WTC11 (cell line): ENCODE measurements around the gene HOXB13. TPM values are rescaled to one million over a fixed set of nuclear protein-coding genes. Genes with fewer than 3 reads are reported as not detected.
A peak's percentile ranks its signal among the peaks of the same experiment; 100 is the strongest.

Source experiments
- ATAC-seq: fragments of 200-7000 bp; cut with Tn5 transposase; 2 replicates; pipeline ENCODE4 v1.10.0; 2021; ENCODE audit warnings: mild to moderate bottlenecking, moderate library complexity
- CTCF ChIA-PET: fragments of 300-600 bp; sonication (Branson Sonifier 250); formaldehyde crosslinking; loops from one replicate; lab custom pipeline; 2021; ENCODE audit warnings: antibody characterized with exemption; lab: Charles Lee
- POLR2A ChIA-PET: fragments of 350-600 bp; sonication (Branson Sonifier 250); formaldehyde crosslinking; loops from one replicate; lab custom pipeline; 2021; ENCODE audit warnings: antibody characterized with exemption; lab: Charles Lee
- DNase-seq: peaks from one replicate; pipeline ENCODE4 v3.0.0; 2021; ENCODE audit warnings: low spot score
- H3K27ac Mint-ChIP-seq: 2 replicates; pipeline ENCODE4 v1.8.0; 2021; ENCODE audit warnings: mixed read lengths
- H3K27me3 Mint-ChIP-seq: 2 replicates; pipeline ENCODE4 v1.8.0; 2021; ENCODE audit warnings: low read depth, mild to moderate bottlenecking, moderate library complexity, mixed read lengths
- H3K36me3 Mint-ChIP-seq: 2 replicates; pipeline ENCODE4 v1.8.0; 2021; ENCODE audit warnings: mixed read lengths
- H3K4me1 Mint-ChIP-seq: 2 replicates; pipeline ENCODE4 v1.8.0; 2022; ENCODE audit warnings: mixed read lengths
- H3K4me3 Mint-ChIP-seq: 2 replicates; pipeline ENCODE4 v1.8.0; 2021; ENCODE audit warnings: mild to moderate bottlenecking, moderate library complexity, mixed read lengths
- H3K9me3 Mint-ChIP-seq: 2 replicates; pipeline ENCODE4 v1.8.0; 2021; ENCODE audit warnings: mixed read lengths
- ATF3 ChIP-seq: sonication (generic); formaldehyde crosslinking; conservative IDR thresholded peaks from 2 replicates; pipeline ENCODE4 v1.8.1; 2022; ENCODE audit warnings: mild to moderate bottlenecking, missing genetic modification reagents
- CDX4 ChIP-seq: fragments of 250-450 bp; sonication (Bioruptor Pico); IDR thresholded peaks from 2 replicates; pipeline ENCODE4 v1.9.0; 2021; ENCODE audit warnings: moderate library complexity, mild to moderate bottlenecking, inconsistent platforms, borderline replicate concordance
- CREB1 ChIP-seq: sonication (generic); formaldehyde crosslinking; IDR thresholded peaks from 2 replicates; pipeline ENCODE4 v1.8.0; 2023; ENCODE audit warnings: mild to moderate bottlenecking, missing genetic modification reagents
- FOXJ3 ChIP-seq: sonication (generic); formaldehyde crosslinking; IDR thresholded peaks from 2 replicates; pipeline ENCODE4 v1.9.0; 2021; ENCODE audit warnings: missing genetic modification reagents, mild to moderate bottlenecking, borderline replicate concordance
- FOXK1 ChIP-seq: sonication (generic); formaldehyde crosslinking; IDR thresholded peaks from 2 replicates; pipeline ENCODE4 v1.8.0; 2022; ENCODE audit warnings: mild to moderate bottlenecking, moderate library complexity, missing genetic modification reagents
- JUN ChIP-seq: sonication (generic); formaldehyde crosslinking; IDR thresholded peaks from 2 replicates; pipeline ENCODE4 v1.8.0; 2023; ENCODE audit warnings: mild to moderate bottlenecking, missing genetic modification reagents
- KAT7 ChIP-seq: sonication (generic); formaldehyde crosslinking; IDR thresholded peaks from 2 replicates; pipeline ENCODE4 v1.8.1; 2023; ENCODE audit warnings: missing genetic modification reagents, mild to moderate bottlenecking, borderline replicate concordance
- MAX ChIP-seq: sonication (generic); formaldehyde crosslinking; IDR thresholded peaks from 2 replicates; pipeline ENCODE4 v1.8.0; 2022; ENCODE audit warnings: mild to moderate bottlenecking, missing genetic modification reagents
- MXD4 ChIP-seq: fragments of 250-450 bp; sonication (Bioruptor Pico); IDR thresholded peaks from 2 replicates; pipeline ENCODE4 v1.8.0; 2021; ENCODE audit warnings: mild to moderate bottlenecking, moderate library complexity, borderline replicate concordance
- RELA ChIP-seq: sonication (generic); formaldehyde crosslinking; IDR thresholded peaks from 2 replicates; pipeline ENCODE4 v1.8.1; 2022; ENCODE audit warnings: missing genetic modification reagents, mild to moderate bottlenecking, borderline replicate concordance
- SMAD3 ChIP-seq: sonication (generic); formaldehyde crosslinking; IDR thresholded peaks from 2 replicates; pipeline ENCODE4 v1.8.0; 2022; ENCODE audit warnings: missing genetic modification reagents, mild to moderate bottlenecking, borderline replicate concordance
- ZNF219 ChIP-seq: sonication (generic); formaldehyde crosslinking; IDR thresholded peaks from 2 replicates; pipeline ENCODE4 v1.8.0; 2023; ENCODE audit warnings: missing genetic modification reagents, mild to moderate bottlenecking, borderline replicate concordance
- ZNF263 ChIP-seq: sonication (generic); formaldehyde crosslinking; IDR thresholded peaks from 2 replicates; pipeline ENCODE4 v1.8.1; 2022; ENCODE audit warnings: low read depth, mild to moderate bottlenecking, moderate library complexity, missing genetic modification reagents
- ZNF396 ChIP-seq: fragments of 250-450 bp; sonication (Bioruptor Pico); IDR thresholded peaks from 2 replicates; pipeline ENCODE4 v1.8.0; 2021; ENCODE audit warnings: mild to moderate bottlenecking, moderate library complexity, borderline replicate concordance
- total RNA-seq: library from RNA; stranded (reverse); gene quantifications from 3 replicates; pipeline ENCODE4 v1.2.3, GENCODE V29; 2021
- TF ChIP-seq, protein P1 (sequence below): sonication (generic); formaldehyde crosslinking; IDR thresholded peaks from 2 replicates; pipeline ENCODE4 v1.8.1; 2023; ENCODE audit warnings: mild to moderate bottlenecking, missing genetic modification reagents, moderate library complexity
- TF ChIP-seq, protein P2 (sequence below): sonication (generic); formaldehyde crosslinking; IDR thresholded peaks from 2 replicates; pipeline ENCODE4 v1.8.0; 2023; ENCODE audit warnings: mild to moderate bottlenecking, missing genetic modification reagents
- TF ChIP-seq, protein P3 (sequence below): sonication (generic); formaldehyde crosslinking; IDR thresholded peaks from 2 replicates; pipeline ENCODE4 v1.8.1; 2022; ENCODE audit warnings: mild to moderate bottlenecking, moderate library complexity, missing genetic modification reagents
- TF ChIP-seq, protein P4 (sequence below): sonication (generic); formaldehyde crosslinking; IDR thresholded peaks from 2 replicates; pipeline ENCODE4 v1.8.1; 2023; ENCODE audit warnings: mild to moderate bottlenecking, missing genetic modification reagents, moderate library complexity

HOXB13 gene
- total RNA-seq, 1 experiment from 2014 or later, result 2.8 TPM

GRCh38 chr17:48746916-48747444 lies 18.4 kb upstream of the HOXB13 start:
- Mint-ChIP-seq H3K27ac (no peak overlapping the region), H3K4me1 (peaks cover 34% of the 10 kb centered on the region), H3K9me3 (no peaks in the 10 kb centered on the region), H3K4me3 (peak overlapping the region; percentile 47; the same call in 1 of the 2 replicates), H3K27me3 (peaks cover 100% of the 10 kb centered on the region), H3K36me3 (0 out of 2 replicates have a peak, but pooled peaks cover 4% of the 10 kb centered on the region)
- no peak for ATAC-seq
- POLR2A ChIA-PET, result no interaction called here
- CTCF ChIA-PET, result interaction anchor here (0.5 to 1.6 kb wide), 6 partner anchors 23 to 195 kb away, joined by 3 to 5 read pairs (median 4); no protein-coding TSS in a partner anchor
- no peak for DNase-seq
- TF ChIP-seq KAT7, result no peak
- TF ChIP-seq ATF3 (CRISPR knock-in tag), result no peak
- TF ChIP-seq MAX, result no peak
- no peak for TF ChIP-seq CREB1
- TF ChIP-seq, protein P1, sequence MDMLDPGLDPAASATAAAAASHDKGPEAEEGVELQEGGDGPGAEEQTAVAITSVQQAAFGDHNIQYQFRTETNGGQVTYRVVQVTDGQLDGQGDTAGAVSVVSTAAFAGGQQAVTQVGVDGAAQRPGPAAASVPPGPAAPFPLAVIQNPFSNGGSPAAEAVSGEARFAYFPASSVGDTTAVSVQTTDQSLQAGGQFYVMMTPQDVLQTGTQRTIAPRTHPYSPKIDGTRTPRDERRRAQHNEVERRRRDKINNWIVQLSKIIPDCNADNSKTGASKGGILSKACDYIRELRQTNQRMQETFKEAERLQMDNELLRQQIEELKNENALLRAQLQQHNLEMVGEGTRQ (CRISPR knock-in tag), result no peak
- no peak for TF ChIP-seq ZNF396 (CRISPR knock-in tag)
- TF ChIP-seq JUN (CRISPR knock-in tag), result no peak
- TF ChIP-seq, protein P2, sequence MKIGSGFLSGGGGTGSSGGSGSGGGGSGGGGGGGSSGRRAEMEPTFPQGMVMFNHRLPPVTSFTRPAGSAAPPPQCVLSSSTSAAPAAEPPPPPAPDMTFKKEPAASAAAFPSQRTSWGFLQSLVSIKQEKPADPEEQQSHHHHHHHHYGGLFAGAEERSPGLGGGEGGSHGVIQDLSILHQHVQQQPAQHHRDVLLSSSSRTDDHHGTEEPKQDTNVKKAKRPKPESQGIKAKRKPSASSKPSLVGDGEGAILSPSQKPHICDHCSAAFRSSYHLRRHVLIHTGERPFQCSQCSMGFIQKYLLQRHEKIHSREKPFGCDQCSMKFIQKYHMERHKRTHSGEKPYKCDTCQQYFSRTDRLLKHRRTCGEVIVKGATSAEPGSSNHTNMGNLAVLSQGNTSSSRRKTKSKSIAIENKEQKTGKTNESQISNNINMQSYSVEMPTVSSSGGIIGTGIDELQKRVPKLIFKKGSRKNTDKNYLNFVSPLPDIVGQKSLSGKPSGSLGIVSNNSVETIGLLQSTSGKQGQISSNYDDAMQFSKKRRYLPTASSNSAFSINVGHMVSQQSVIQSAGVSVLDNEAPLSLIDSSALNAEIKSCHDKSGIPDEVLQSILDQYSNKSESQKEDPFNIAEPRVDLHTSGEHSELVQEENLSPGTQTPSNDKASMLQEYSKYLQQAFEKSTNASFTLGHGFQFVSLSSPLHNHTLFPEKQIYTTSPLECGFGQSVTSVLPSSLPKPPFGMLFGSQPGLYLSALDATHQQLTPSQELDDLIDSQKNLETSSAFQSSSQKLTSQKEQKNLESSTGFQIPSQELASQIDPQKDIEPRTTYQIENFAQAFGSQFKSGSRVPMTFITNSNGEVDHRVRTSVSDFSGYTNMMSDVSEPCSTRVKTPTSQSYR (CRISPR knock-in tag), result no peak
- TF ChIP-seq, protein P3, sequence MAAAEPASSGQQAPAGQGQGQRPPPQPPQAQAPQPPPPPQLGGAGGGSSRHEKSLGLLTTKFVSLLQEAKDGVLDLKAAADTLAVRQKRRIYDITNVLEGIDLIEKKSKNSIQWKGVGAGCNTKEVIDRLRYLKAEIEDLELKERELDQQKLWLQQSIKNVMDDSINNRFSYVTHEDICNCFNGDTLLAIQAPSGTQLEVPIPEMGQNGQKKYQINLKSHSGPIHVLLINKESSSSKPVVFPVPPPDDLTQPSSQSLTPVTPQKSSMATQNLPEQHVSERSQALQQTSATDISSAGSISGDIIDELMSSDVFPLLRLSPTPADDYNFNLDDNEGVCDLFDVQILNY (CRISPR knock-in tag), result no peak
- TF ChIP-seq FOXJ3, result no peak
- TF ChIP-seq MXD4 (CRISPR knock-in tag), result no peak
- TF ChIP-seq ZNF263 (CRISPR knock-in tag), result no peak

DNA sequence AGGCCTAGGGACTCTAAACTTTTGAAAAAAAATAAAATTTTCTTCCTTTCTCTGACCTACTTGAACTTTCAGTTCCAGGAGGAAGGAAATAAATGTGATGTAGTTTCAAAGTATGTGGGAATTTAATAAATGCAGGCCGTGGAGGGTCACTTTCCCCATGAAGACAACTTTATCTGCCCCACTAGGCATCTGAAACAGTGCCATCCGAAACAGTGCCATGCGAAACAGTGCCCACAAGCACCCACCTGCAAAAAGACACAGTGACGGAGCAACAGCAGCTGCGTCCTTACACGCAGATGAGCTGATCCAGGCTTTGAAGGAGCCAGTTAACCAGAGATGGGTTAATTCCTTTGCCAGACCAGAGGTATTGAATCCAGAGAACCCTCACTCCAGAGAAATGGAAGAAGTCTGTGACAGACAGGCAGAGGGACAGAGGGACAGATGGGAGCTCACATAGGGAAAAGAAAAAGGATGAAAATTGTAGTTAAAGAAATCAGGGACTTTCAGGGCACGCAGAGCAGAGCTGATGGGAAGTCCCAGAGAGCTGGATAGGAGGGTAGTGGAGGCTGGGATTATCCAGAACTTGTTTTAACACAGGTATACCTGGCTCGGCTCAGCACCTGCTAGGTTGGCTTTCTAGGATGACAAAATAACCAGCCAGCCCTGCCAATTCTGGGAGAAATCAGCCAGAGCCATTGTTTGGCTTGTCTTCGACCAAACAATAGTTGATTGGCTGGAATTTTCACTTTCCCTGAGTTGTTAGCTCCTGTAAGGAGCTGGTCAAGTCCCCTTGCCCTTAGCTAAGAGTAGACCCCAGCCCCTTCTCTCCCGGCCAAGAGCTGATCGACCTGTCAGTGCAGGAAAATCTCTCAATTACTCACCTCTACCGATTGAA lies 17.1 kb upstream of the HOXB13 start:
- TF ChIP-seq, protein P4, sequence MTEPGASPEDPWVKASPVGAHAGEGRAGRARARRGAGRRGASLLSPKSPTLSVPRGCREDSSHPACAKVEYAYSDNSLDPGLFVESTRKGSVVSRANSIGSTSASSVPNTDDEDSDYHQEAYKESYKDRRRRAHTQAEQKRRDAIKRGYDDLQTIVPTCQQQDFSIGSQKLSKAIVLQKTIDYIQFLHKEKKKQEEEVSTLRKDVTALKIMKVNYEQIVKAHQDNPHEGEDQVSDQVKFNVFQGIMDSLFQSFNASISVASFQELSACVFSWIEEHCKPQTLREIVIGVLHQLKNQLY, result no peak
- TF ChIP-seq ZNF219 (CRISPR knock-in tag), result no peak
- no peak for TF ChIP-seq RELA
- no peak for TF ChIP-seq FOXK1
- no peak for TF ChIP-seq SMAD3 (CRISPR knock-in tag)
- no peak for TF ChIP-seq CDX4 (CRISPR knock-in tag)
- ChIA-PET POLR2A (no interaction called here), CTCF (interaction anchor here (0.7 to 4.2 kb wide), 12 partner anchors 16 to 138 kb away, joined by 3 to 29 read pairs (median 3); partner anchors contain the start of gene PRAC2)
- Mint-ChIP-seq H3K9me3 (no peaks in the 10 kb centered on the region), H3K27me3 (peaks cover 100% of the 10 kb centered on the region), H3K4me3 (no peak overlapping the region), H3K4me1 (peaks cover 29% of the 10 kb centered on the region), H3K27ac (no peak overlapping the region), H3K36me3 (0 out of 2 replicates have a peak, but pooled peaks cover 4% of the 10 kb centered on the region)
- DNase-seq, result no peak
- ATAC-seq, result no peak
